DMS53 treated with DMSO at 0.1 percent for 48 hours (cell line): ENCODE data around the gene XIRP1.
"Not testable (repeated sequence)": the region's sequence is repeated elsewhere in the genome, so short reads cannot be mapped to it uniquely, and the experiment has no call there.

Experiments used
- DNase-seq: peaks from one replicate; lab custom pipeline; 2025; ENCODE audit not compliant: unreplicated experiment; lab: John Stamatoyannopoulos, UW

Gene XIRP1

GRCh38 chr3:39185959-39186691, 6.3 kb downstream of the XIRP1 start:
- DNase-seq, result no peak

- DNase-seq, result no peak
Measured at GRCh38 chr3:39185326-39185958, 7.0 kb downstream of the XIRP1 start.

GRCh38 chr3:39184968-39185285, 7.5 kb downstream of the XIRP1 start:
- no peak for DNase-seq

GRCh38 chr3:39184081-39184967, 8.1 kb downstream of the XIRP1 start:
- DNase-seq, result no peak

- DNase-seq, result peak; percentile 2
Measured at GRCh38 chr3:39183211-39184080, 8.9 kb downstream of the XIRP1 start.

- no peak for DNase-seq
Measured at GRCh38 chr3:39181408-39182335, 10.7 kb downstream of the XIRP1 start.

GRCh38 chr3:39180546-39181346, 11.6 kb downstream of the XIRP1 start:
- peak; percentile 44 for DNase-seq

GRCh38 chr3:39180183-39180545, 12.2 kb downstream of the XIRP1 start:
- no peak for DNase-seq

GRCh38 chr3:39178553-39178952, 13.8 kb downstream of the XIRP1 start:
- DNase-seq, result no peak

- peak; percentile 7 for DNase-seq
Measured at GRCh38 chr3:39177708-39178332, 14.6 kb downstream of the XIRP1 start.

GRCh38 chr3:39176025-39176714, 16.2 kb downstream of the XIRP1 start:
- DNase-seq, result no peak

GRCh38 chr3:39173318-39174125, 18.9 kb downstream of the XIRP1 start:
- no peak for DNase-seq

- no peak for DNase-seq
Measured at GRCh38 chr3:39171860-39172259, 20.5 kb downstream of the XIRP1 start.

- DNase-seq, result not testable (repeated sequence)
Measured at GRCh38 chr3:39170877-39171276, 21.5 kb downstream of the XIRP1 start.

- no peak for DNase-seq
Measured at GRCh38 chr3:39170461-39170860, 21.9 kb downstream of the XIRP1 start.

- no peak for DNase-seq
Measured at GRCh38 chr3:39169712-39170111, 22.7 kb downstream of the XIRP1 start.

- DNase-seq, result no peak
Measured at GRCh38 chr3:39168156-39168780, 24.1 kb downstream of the XIRP1 start.
